Adrenal gland (tissue), 12 donors: ENCODE data around the gene COL5A1. TPM values are rescaled to one million over a fixed set of nuclear protein-coding genes. Genes with fewer than 3 reads are reported as not detected.

Experiments used
- DNase-seq, 7 donors: peaks; one replicate each; pipeline ENCODE4 v3.0.0-alpha.2; 2019 to 2020
- H3K27ac ChIP-seq, 5 donors: fragments of 200-600 bp; sonication (generic) in 4 of 5; 1 replicate in 3 of 5; 2 replicates in 2 of 5; pipeline versions ENCODE4 v1.5.1 to v1.8.0; 2016 to 2020; ENCODE audit warnings: mild to moderate bottlenecking in 1 of 5
- H3K27me3 ChIP-seq: fragments of 200-600 bp; 2 replicates; pipeline ENCODE4 v1.8.0; 2021
- H3K36me3 ChIP-seq, 2 donors: fragments of 200-600 bp; replicated peaks in 1 of 2; 1 replicate in 1 of 2; 2 replicates in 1 of 2; pipeline versions ENCODE4 v1.5.1 to v1.8.0; 2018 to 2022
- H3K4me1 ChIP-seq, 2 donors: fragments of 200-600 bp; replicated peaks in 1 of 2; 1 replicate in 1 of 2; 2 replicates in 1 of 2; pipeline versions ENCODE4 v1.5.1 to v1.8.0; 2018 to 2021
- H3K4me3 ChIP-seq, 4 donors: fragments of 200-600 bp; sonication (generic) in 3 of 4; one replicate each; pipeline ENCODE4 v1.5.1; 2016 to 2018
- H3K9me3 ChIP-seq, 3 donors: fragments of 200-600 bp; sonication (generic) in 1 of 3; replicated peaks in 1 of 3; 1 replicate in 2 of 3; 2 replicates in 1 of 3; pipeline versions ENCODE4 v1.5.1 to v1.8.0; 2016 to 2021
- POLR2A ChIP-seq, 2 donors: fragments of 450-650 bp; IDR thresholded peaks; one replicate each; pipeline ENCODE4 v1.6.1; 2017; ENCODE audit warnings: antibody characterized with exemption in 2 of 2, mild to moderate bottlenecking in 2 of 2, moderate library complexity in 1 of 2
- WGBS, 4 donors: extraction: QIAGEN DNeasy Blood & Tissue Kit in 2 of 4; methylation state at CpG; one replicate each; pipeline versions ENCODE4 v1.1.5 to v1.1.7; 2013 to 2017; 5-methylcytosine and 5-hydroxymethylcytosine counted together
- intact Hi-C, 2 donors: fragments of 100-400 bp; cut with DNase I; formaldehyde crosslinking; loops; one replicate each; pipeline versions ENCODE4 v1.14.1 to v1.15.0; 2022 to 2023
- polyA plus RNA-seq, 3 donors: library from polyadenylated mRNA; stranded (reverse); fragments of 200-250 nt in 2 of 3; fragments of 350-450 nt in 1 of 3; fragmentation: Illumina TruSeq in 1 of 3; extraction: RNeasy Lipid Tissue Mini Kit (QIAGEN cat#74804) in 1 of 3; gene quantifications; one replicate each; pipeline ENCODE4 v1.2.3, GENCODE V29; 2013 to 2014
- total RNA-seq, 9 donors: library from RNA; depleted of rRNA in 4 of 9; stranded (reverse); fragments of >200 nt in 4 of 9; fragments of 120-200 nt in 1 of 9; fragmentation: NEBNext Ultra II Directional in 1 of 9; extraction: Animal tissue kit (Norgen Biotek cat#: 25700) in 1 of 9; gene quantifications; one replicate each; pipeline versions ENCODE4 v1.1.0 to v1.2.4, GENCODE V29; 2013 to 2023
- TF ChIP-seq, protein P1 (sequence below), 6 experiments: fragments of 450-650 bp in 4 of 6; fragments of 200-600 bp in 2 of 6; sonication (generic) in 1 of 6; IDR thresholded peaks; 1 replicate in 5 of 6; 2 replicates in 1 of 6; pipeline versions ENCODE4 v1.5.1 to v1.8.0; 2016 to 2021; ENCODE audit warnings: antibody characterized with exemption in 6 of 6, mild to moderate bottlenecking in 2 of 6, moderate library complexity in 1 of 6
- donor health status: healthy with polysubstance abuse.
- donor health status: Bipolar disorder and iron deficiency.
- donor health status: DM: yes; HTN: yes; CAD: no.
- donor health status: DM: no; HTN: no; CAD: no.
- donor health status: DM: no; HTN: no; CAD: no.
- donor health status: DM: yes; HTN: yes; CAD: no.

COL5A1 gene
- total and polyA plus RNA-seq, 12 donors: 3.5 to 45.5 (median 29.3) TPM

- DNase-seq: no peak
- Histone ChIP-seq H3K4me3 (no peak overlapping the region), H3K4me1 (peaks cover 0 to 6% of the 10 kb centered on the region in 2 donors), H3K9me3 (no peaks in the 10 kb centered on the region), H3K36me3 (no peaks in the 10 kb centered on the region), H3K27ac (no peak overlapping the region), H3K27me3 (no peaks in the 10 kb centered on the region)
- WGBS, 4 donors: 86 to 95% (median 88%) methylated on average over 9 to 12 of the region's 12 CpGs
- TF ChIP-seq POLR2A (IDR thresholded peaks at IDR 0.05): no peak
- TF ChIP-seq, protein P1, sequence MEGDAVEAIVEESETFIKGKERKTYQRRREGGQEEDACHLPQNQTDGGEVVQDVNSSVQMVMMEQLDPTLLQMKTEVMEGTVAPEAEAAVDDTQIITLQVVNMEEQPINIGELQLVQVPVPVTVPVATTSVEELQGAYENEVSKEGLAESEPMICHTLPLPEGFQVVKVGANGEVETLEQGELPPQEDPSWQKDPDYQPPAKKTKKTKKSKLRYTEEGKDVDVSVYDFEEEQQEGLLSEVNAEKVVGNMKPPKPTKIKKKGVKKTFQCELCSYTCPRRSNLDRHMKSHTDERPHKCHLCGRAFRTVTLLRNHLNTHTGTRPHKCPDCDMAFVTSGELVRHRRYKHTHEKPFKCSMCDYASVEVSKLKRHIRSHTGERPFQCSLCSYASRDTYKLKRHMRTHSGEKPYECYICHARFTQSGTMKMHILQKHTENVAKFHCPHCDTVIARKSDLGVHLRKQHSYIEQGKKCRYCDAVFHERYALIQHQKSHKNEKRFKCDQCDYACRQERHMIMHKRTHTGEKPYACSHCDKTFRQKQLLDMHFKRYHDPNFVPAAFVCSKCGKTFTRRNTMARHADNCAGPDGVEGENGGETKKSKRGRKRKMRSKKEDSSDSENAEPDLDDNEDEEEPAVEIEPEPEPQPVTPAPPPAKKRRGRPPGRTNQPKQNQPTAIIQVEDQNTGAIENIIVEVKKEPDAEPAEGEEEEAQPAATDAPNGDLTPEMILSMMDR (IDR thresholded peaks at IDR 0.05): no peak
- intact Hi-C loops: no loop called here
These were observed 142.1 kb downstream of the COL5A1 start for GRCh38 chr9:134783699-134784039.

DNA sequence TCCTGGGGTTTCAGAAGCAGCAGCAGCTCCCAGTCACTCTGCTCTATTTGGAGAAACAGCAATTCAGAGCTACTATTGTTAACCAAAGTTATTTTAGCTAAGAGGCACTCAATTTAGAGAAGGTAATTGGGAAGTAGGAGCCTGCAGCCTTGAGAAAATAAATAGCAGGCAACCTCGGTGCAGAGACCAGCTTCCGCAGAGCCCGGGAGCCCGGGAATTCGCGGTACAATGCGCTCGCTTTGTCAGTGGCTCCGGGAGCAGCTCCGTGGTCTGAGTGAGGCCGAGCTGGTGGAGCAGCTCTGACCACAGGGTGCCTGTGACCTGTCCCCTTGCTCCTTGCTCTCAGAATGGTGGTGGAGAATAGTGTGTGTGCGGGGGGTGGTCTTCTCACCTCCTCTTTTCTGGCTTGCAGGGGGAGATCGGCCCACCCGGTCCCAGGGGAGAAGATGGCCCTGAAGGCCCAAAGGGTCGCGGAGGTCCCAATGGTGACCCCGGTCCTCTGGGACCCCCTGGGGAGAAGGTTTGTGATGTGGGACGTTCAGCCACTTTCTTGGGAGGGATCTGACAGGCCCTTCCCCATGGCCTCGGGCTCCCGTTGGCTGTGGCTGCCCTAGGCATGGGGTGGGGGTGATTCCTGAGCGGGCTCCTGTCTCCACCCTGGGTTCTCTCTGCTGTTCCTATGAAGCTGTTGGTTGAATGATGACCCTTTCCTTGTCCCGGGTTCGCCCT, 143.1 kb downstream of the COL5A1 start:
- 80 to 81% (median 81%) methylated on average over 16 to 23 of the region's 23 CpGs for WGBS, 4 donors
- peak overlapping the region in 1 of 5 donors; percentile 73 for H3K27ac ChIP-seq
- H3K36me3 ChIP-seq: no peaks in the 10 kb centered on the region
- H3K4me3 ChIP-seq: no peak overlapping the region
- no peaks in the 10 kb centered on the region for H3K9me3 ChIP-seq
- intact Hi-C loops: no loop called here
- no peak for DNase-seq
- no peaks in the 10 kb centered on the region for H3K27me3 ChIP-seq
- no peaks in the 10 kb centered on the region for H3K4me1 ChIP-seq
- TF ChIP-seq POLR2A (IDR thresholded peaks at IDR 0.05): no peak
- TF ChIP-seq, protein P1 (IDR thresholded peaks at IDR 0.05): no peak

DNA sequence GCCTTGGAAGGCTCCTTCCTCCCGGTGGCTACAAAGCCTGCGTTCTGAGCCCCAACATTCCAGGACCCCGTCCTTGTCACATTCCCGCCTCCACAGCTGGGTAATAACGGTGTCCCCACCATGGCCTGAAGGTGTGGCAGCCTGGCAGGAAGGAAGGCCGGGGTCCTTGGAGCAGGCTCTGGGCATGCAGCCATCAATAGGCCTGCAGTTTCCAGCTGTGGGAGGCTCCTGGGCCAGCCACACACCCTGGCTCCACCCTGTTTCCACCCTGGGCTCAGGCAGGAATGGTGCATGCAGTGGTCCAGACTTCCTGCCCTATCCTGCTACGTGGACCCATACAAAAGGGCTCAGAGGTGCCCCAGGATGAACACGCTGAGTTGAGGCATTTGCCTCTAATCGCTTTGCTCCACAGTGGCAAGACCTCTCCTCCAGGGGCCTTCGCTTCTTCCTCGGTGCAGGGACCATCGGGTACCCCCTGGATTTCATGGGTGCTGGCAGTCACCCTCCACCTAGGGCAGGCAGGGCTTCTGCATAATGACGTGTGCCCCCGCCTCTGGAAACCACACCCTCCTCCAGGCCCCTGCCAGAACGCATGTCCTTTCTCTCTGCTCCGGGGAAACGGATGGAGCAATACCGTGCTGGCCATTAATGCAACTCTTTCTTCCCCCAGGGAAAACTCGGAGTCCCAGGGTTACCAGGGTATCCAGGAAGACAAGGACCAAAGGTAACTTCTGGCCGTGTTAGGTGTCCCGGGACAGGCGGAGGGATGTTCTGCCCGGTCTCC, 143.9 kb downstream of the COL5A1 start:
- Histone ChIP-seq H3K4me3 (no peak overlapping the region), H3K9me3 (no peaks in the 10 kb centered on the region), H3K36me3 (no peaks in the 10 kb centered on the region), H3K4me1 (no peaks in the 10 kb centered on the region), H3K27me3 (no peaks in the 10 kb centered on the region), H3K27ac (peak overlapping the region in 1 of 5 donors; percentile 73)
- peak in 5 of 7 donors; percentile 34 to 72 (median 45) for DNase-seq
- intact Hi-C loops: no loop called here
- WGBS, 4 donors: 71 to 83% (median 77%) methylated on average over 17 to 23 of the region's 23 CpGs
- TF ChIP-seq, protein P1 (IDR thresholded peaks at IDR 0.05): no peak
- no peak for TF ChIP-seq POLR2A (IDR thresholded peaks at IDR 0.05)

DNA sequence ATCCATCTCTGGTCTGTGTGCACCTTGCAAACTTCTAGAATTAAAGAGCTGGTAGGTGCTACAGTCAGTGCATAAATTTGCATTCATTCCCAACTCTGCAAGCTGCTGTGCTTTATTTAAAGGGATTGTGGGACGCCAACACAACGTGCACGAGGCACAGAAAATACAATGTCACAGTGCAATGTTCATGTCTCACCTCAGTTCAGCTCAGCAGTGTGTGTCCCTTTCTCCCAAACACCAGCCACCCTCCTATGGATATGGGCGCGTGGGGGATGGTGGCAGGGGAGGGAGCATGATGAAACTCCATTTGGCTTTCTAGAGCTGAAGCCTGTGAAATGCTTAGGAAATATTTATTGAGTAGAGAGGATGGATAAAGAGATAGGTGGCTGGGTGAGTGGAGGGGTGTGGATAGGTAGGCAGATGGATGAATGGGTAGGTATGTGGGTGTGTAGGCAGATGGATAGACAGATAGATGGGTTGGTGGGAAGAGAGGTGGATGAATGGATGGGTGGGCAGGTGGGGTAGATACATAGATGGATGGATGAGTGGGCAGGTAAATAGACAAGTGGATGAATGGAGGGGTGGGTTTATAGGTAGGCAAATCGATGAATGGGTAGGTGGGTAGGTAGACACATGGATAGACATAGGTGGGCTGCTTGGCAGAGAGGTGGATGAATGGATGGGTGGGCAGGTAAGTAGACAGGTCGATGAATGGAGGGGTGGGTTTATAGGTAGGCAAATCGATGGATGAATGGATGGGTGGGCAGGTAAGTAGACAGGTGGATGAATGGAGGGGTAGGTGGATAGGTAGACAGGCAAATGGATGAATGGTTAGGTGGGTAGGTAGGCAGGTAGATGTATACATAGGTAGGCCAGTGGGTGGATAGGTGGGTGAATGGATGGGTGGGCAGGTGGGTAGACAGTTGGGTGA, 146.3 kb downstream of the COL5A1 start:
- Histone ChIP-seq H3K27ac (no peak overlapping the region), H3K4me3 (no peak overlapping the region), H3K27me3 (no peaks in the 10 kb centered on the region), H3K36me3 (peaks cover 0 to 4% of the 10 kb centered on the region in 2 donors), H3K9me3 (no peaks in the 10 kb centered on the region), H3K4me1 (no peaks in the 10 kb centered on the region)
- no peak for TF ChIP-seq POLR2A (IDR thresholded peaks at IDR 0.05)
- TF ChIP-seq, protein P1 (IDR thresholded peaks at IDR 0.05): no peak
- WGBS, 4 donors: 87 to 93% (median 88%) methylated on average over 7 to 8 of the region's 8 CpGs
- intact Hi-C loops: no loop called here
- no peak for DNase-seq
